Measurements from ENCODE around the gene PLA2G4E. TPM values are rescaled to one million over a fixed set of nuclear protein-coding genes. Genes with fewer than 3 reads are reported as not detected.

PLA2G4E gene
- polyA plus RNA-seq, 1 donor (not counting 4 experiments of a cell fraction or from before 2014, with no cell fraction given), result 3.5 TPM

DNA sequence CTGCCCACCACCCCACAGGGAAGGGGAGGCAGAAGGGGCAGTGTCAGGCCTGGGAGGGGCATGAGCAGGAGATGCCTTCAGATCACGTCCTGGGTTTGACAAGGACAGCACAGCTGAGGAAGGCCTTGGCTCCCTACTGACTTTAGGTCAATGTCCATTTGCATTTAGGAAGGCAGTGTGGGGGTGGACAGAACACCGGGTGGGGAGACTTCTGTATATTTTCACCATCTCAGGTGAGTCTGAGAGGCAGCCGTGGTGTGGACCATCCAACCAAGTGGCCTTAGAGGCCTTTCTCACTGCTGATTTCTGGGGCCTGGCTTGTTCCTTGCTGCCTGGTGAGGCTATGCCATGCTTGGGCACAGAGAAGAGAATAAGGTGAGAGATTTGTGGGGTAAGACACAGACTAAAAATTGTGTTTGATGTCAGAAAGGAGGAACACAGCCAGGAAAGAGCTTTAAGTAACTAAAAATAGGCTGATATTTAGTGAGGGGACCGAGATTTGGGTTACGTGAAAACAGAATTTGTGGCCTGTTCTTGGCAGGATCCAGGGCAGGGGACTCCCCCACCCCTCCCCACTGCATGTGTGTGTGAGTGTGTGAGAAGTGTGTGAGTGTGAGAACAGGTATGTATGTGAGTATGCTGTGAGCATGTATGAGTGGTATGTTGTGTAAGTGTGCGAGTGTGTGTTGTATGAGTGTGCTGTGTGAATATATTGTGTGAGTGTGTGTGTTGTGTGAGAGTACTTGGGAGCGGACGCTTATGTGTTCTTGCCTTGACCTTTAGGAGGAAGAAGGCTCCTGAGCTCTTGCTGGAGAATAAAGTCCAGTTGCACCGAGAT is 11.8 kb upstream of the PLA2G4E start:
- Histone ChIP-seq H3K9me1 (ENCODE audit: control insufficient read depth, extremely low read depth, insufficient read depth, low read length) (no peaks in the 10 kb centered on the region), H3K4me3 (ENCODE audit: control insufficient read depth in 2 of 3, extremely low read depth in 1 of 3, insufficient read depth in 2 of 3, low read depth in 1 of 3, low read length in 3 of 3) (no peak overlapping the region), H3K79me2 (ENCODE audit: control insufficient read depth, insufficient read depth, low read length) (no peaks in the 10 kb centered on the region), H3K36me3 (ENCODE audit: control insufficient read depth in 2 of 2, extremely low read depth in 1 of 2, insufficient read depth in 2 of 2, low read length in 2 of 2) (no peaks in the 10 kb centered on the region), H3K27ac (ENCODE audit: control insufficient read depth, insufficient read depth, low read length) (no peak overlapping the region), H3K4me2 (ENCODE audit: control insufficient read depth, extremely low read depth, insufficient read depth, low read depth, low read length) (no peak overlapping the region), H3K9me3 (ENCODE audit: control insufficient read depth, low read depth, low read length) (no peaks in the 10 kb centered on the region), H3K4me1 (ENCODE audit: control insufficient read depth, extremely low read depth, insufficient read depth, low read length) (peaks cover 33% of the 10 kb centered on the region), H3K27me3 (ENCODE audit: control insufficient read depth, extremely low read depth, insufficient read depth, low read length) (no peaks in the 10 kb centered on the region), H4K20me1 (ENCODE audit: control insufficient read depth, extremely low read depth, insufficient read depth, low read length) (no peaks in the 10 kb centered on the region), H3K9ac (ENCODE audit: control insufficient read depth, extremely low read depth, insufficient read depth, low read length) (no peak overlapping the region), H2AFZ (ENCODE audit: control insufficient read depth, low read length) (no peak overlapping the region)
- dilution Hi-C loops (cut with MboI; ENCODE audit: extremely low pct_ligation_motif_present, low sequenced_read_pairs), result no loop called here
- DNase-seq (ENCODE audit: low read depth, low spot score) (no peak), FAIRE-seq (no peak)
- no peak for TF ChIP-seq EZH2 (IDR thresholded peaks at IDR 0.05; ENCODE audit: low read length)
- TF ChIP-seq, protein P1, sequence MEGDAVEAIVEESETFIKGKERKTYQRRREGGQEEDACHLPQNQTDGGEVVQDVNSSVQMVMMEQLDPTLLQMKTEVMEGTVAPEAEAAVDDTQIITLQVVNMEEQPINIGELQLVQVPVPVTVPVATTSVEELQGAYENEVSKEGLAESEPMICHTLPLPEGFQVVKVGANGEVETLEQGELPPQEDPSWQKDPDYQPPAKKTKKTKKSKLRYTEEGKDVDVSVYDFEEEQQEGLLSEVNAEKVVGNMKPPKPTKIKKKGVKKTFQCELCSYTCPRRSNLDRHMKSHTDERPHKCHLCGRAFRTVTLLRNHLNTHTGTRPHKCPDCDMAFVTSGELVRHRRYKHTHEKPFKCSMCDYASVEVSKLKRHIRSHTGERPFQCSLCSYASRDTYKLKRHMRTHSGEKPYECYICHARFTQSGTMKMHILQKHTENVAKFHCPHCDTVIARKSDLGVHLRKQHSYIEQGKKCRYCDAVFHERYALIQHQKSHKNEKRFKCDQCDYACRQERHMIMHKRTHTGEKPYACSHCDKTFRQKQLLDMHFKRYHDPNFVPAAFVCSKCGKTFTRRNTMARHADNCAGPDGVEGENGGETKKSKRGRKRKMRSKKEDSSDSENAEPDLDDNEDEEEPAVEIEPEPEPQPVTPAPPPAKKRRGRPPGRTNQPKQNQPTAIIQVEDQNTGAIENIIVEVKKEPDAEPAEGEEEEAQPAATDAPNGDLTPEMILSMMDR (optimal IDR thresholded peaks at IDR 0.05 in 1 of 3, IDR thresholded peaks at IDR 0.05 in 1 of 3, conservative IDR thresholded peaks at IDR 0.05 in 1 of 3; ENCODE audit: extremely low read depth in 1 of 3, insufficient read depth in 2 of 3, low read length in 3 of 3), result no peak

DNA sequence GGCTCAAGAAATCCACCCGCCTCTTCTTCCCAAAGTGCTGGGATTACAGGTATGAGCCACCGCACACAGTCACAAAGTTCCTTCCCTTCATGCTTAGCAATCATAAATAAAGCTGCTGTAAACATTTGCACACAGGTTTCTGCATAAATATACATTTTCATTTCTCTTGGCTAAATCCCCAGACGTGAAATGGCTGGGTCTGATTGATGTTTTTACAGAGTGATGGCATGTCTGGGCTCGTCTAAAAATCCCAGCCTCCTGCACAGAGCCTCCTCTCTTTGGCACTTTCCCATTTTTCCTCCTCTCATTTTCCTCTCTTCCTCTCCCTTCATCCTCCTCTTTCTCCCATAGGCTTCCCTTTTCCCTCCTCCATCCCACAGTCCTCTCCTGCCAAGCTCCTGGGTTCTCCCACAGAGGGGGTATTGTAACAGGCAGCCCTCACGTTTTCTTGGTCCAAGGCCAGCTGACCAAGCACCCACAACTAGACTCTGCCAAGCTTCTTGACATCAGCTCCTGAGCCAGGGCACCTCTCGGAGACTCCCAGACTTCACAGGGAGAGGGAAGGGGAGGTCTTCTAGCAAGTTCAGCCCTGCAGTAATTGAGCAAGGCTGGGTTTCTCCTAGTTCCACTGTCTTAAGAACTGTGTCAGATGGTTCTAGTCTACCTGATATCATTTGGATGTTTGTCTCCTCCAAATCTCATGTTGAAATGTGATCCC is 10.5 kb upstream of the PLA2G4E start:
- peak; percentile 20 for FAIRE-seq
- Histone ChIP-seq H3K9me1 (ENCODE audit: control insufficient read depth, extremely low read depth, insufficient read depth, low read length) (no peaks in the 10 kb centered on the region), H3K9me3 (ENCODE audit: control insufficient read depth, low read depth, low read length) (no peaks in the 10 kb centered on the region), H3K36me3 (ENCODE audit: control insufficient read depth in 2 of 2, extremely low read depth in 1 of 2, insufficient read depth in 2 of 2, low read length in 2 of 2) (no peaks in the 10 kb centered on the region), H3K4me2 (ENCODE audit: control insufficient read depth, extremely low read depth, insufficient read depth, low read depth, low read length) (peak overlapping the region; percentile 45), H2AFZ (ENCODE audit: control insufficient read depth, low read length) (peak overlapping the region; percentile 1), H3K79me2 (ENCODE audit: control insufficient read depth, insufficient read depth, low read length) (no peaks in the 10 kb centered on the region), H3K4me1 (ENCODE audit: control insufficient read depth, extremely low read depth, insufficient read depth, low read length) (peaks cover 29% of the 10 kb centered on the region), H3K9ac (ENCODE audit: control insufficient read depth, extremely low read depth, insufficient read depth, low read length) (no peak overlapping the region), H3K4me3 (ENCODE audit: control insufficient read depth in 2 of 3, extremely low read depth in 1 of 3, insufficient read depth in 2 of 3, low read depth in 1 of 3, low read length in 3 of 3) (no peak overlapping the region), H3K27ac (ENCODE audit: control insufficient read depth, insufficient read depth, low read length) (peak overlapping the region; percentile 28), H3K27me3 (ENCODE audit: control insufficient read depth, extremely low read depth, insufficient read depth, low read length) (no peaks in the 10 kb centered on the region), H4K20me1 (ENCODE audit: control insufficient read depth, extremely low read depth, insufficient read depth, low read length) (no peaks in the 10 kb centered on the region)
- dilution Hi-C loops (cut with MboI; ENCODE audit: extremely low pct_ligation_motif_present, low sequenced_read_pairs), result no loop called here
- no peak for DNase-seq (ENCODE audit: low read depth, low spot score)
- TF ChIP-seq EZH2 (IDR thresholded peaks at IDR 0.05; ENCODE audit: low read length), result no peak

Data from keratinocyte (primary cell).